Astrocyte of the spinal cord (primary cell): ENCODE results near the gene NSUN6.
"Not testable (repeated sequence)": the region's sequence is repeated elsewhere in the genome, so short reads cannot be mapped to it uniquely, and the experiment has no call there.

Experiments used
- DNase-seq: peaks from one replicate; pipeline ENCODE4 v3.0.0; 2011; ENCODE audit warnings: low read depth, low spot score
- H3K4me3 ChIP-seq: 2 replicates; pipeline ENCODE4 v1.5.1; 2011; ENCODE audit warnings: low read depth, mild to moderate bottlenecking, low read length, moderate library complexity
- CTCF ChIP-seq: IDR thresholded peaks from 2 replicates; pipeline ENCODE4 v1.5.1; 2012; ENCODE audit warnings: low read depth, mild to moderate bottlenecking, low read length, inconsistent platforms
- in situ Hi-C: cut with HindIII; loops from 2 replicates; pipeline ENCODE4 v1.10.0; 2017; ENCODE audit warnings: low sequenced_read_pairs

NSUN6 gene

GRCh38 chr10:18607503-18608378 is 43.6 kb downstream of the NSUN6 start:
- TF ChIP-seq CTCF = no peak
- in situ Hi-C loops = no loop called here
- H3K4me3 ChIP-seq = no peak overlapping the region
- DNase-seq = peak; percentile 87

GRCh38 chr10:18606051-18606695 is 45.2 kb downstream of the NSUN6 start:
- DNase-seq = no peak
- no peak for TF ChIP-seq CTCF
- in situ Hi-C loops = no loop called here
- no peak overlapping the region for H3K4me3 ChIP-seq

- no peak overlapping the region for H3K4me3 ChIP-seq
- in situ Hi-C loops = no loop called here
- no peak for TF ChIP-seq CTCF
- no peak for DNase-seq
These were observed 50.1 kb downstream of the NSUN6 start for GRCh38 chr10:18601321-18601720.

- no peak for TF ChIP-seq CTCF
- in situ Hi-C loops = no loop called here
- no peak overlapping the region for H3K4me3 ChIP-seq
- DNase-seq = no peak
These were observed 52.0 kb downstream of the NSUN6 start for GRCh38 chr10:18599392-18599791.

- DNase-seq = no peak
- in situ Hi-C loops = no loop called here
These were observed 56.7 kb downstream of the NSUN6 start for GRCh38 chr10:18594574-18595156.

GRCh38 chr10:18591141-18591540 is 60.2 kb downstream of the NSUN6 start:
- H3K4me3 ChIP-seq, in situ Hi-C loops, DNase-seq: not testable (repeated sequence)

More at GRCh38 chr10:18594574-18595156, 56.7 kb downstream of the NSUN6 start:
- TF ChIP-seq CTCF = peak; percentile 28
- no peak overlapping the region for H3K4me3 ChIP-seq

GRCh38 chr10:18586637-18587036 is 64.8 kb downstream of the NSUN6 start:
- in situ Hi-C loops, DNase-seq, H3K4me3 ChIP-seq: not testable (repeated sequence)
